ENCODE results near the gene CCNY. TPM values are rescaled to one million over a fixed set of nuclear protein-coding genes. Genes with fewer than 3 reads are reported as not detected.

The CCNY gene
- total and polyA plus RNA-seq, 2 of the 13 experiments (the other 11 are each of a cell fraction or from before 2014, with no cell fraction given): 48.2 to 54.7 TPM

GRCh38 chr10:35449944-35450343, 113.6 kb downstream of the CCNY start:
- ATAC-seq (no peak), DNase-seq (ENCODE audit: low spot score) (no peak), FAIRE-seq (no peak)
- Histone ChIP-seq H3K4me3 (replicated peaks in 1 of 3; ENCODE audit: insufficient read depth in 1 of 3, low read depth in 2 of 3, low read length in 3 of 3) (no peak overlapping the region), H3K27me3 (ENCODE audit: control insufficient read depth in 1 of 2, insufficient read depth in 2 of 2, low read length in 2 of 2) (no peaks in the 10 kb centered on the region), H2AFZ (ENCODE audit: low read length) (no peak overlapping the region), H3K4me2 (ENCODE audit: low read depth, low read length) (peak overlapping the region; percentile 89; the same call in 1 of the 2 replicates), H3K9me3 (ENCODE audit: low read length) (no peaks in the 10 kb centered on the region), H4K20me1 (ENCODE audit: insufficient read depth, low read length) (no peaks in the 10 kb centered on the region; the same call in 1 of the 2 replicates), H3K27ac (ENCODE audit: extremely low read length, insufficient read depth, low read length) (no peak overlapping the region), H3K79me2 (ENCODE audit: insufficient read depth, low read length) (peaks cover 84% of the 10 kb centered on the region), H3K4me1 (ENCODE audit: insufficient read depth, low read length) (peaks cover 98% of the 10 kb centered on the region), H3K36me3 (replicated peaks in 1 of 2; ENCODE audit: control insufficient read depth in 1 of 2, insufficient read depth in 2 of 2, low read length in 2 of 2) (peaks cover 0 to 3% of the 10 kb centered on the region in 2 experiments; a peak in 1 of 5 replicates), H3K9ac (ENCODE audit: insufficient read depth, low read depth, low read length) (no peak overlapping the region)
- in situ Hi-C loops (cut with HindIII; ENCODE audit: extremely low pct_ligation_motif_present, low pct_unique_long_range_greater_than_20kb) (no loop called here), intact Hi-C loops (cut with micrococcal nuclease; ENCODE audit: unreplicated experiment) (loop anchor here (5.0 kb wide), 1 partner anchor 113 kb away; the partner anchor contains the start of gene CCNY)
- BruUV-seq (replicated peaks): no TSS peak
- CTCF ChIA-PET (ENCODE audit: low intra/inter-chr PET ratio, low total read pairs): no interaction called here
- POLR2A ChIA-PET: interaction anchor here (1.0 to 1.3 kb wide), 3 partner anchors 10 to 85 kb away, joined by 3 to 4 read pairs (median 4); no protein-coding TSS in a partner anchor
- WGBS (ENCODE audit: low lambda C conversion rate): 98% methylated on average over 5 of the region's 5 CpGs
- TF ChIP-seq SRY (CRISPR knock-in tag; IDR thresholded peaks at IDR 0.05) (no peak), ZNF256 (CRISPR knock-in tag; conservative IDR thresholded peaks at IDR 0.05) (no peak), ZBTB26 (CRISPR knock-in tag; IDR thresholded peaks at IDR 0.05; ENCODE audit: borderline replicate concordance) (no peak), KLF12 (CRISPR knock-in tag; IDR thresholded peaks at IDR 0.05; ENCODE audit: borderline replicate concordance) (no peak), HHEX (CRISPR knock-in tag; IDR thresholded peaks at IDR 0.05) (no peak), CHD4 (IDR thresholded peaks at IDR 0.05; ENCODE audit: borderline replicate concordance, low read length) (no peak), ZNF552 (CRISPR knock-in tag; IDR thresholded peaks at IDR 0.05; ENCODE audit: borderline replicate concordance) (no peak), ISX (CRISPR knock-in tag; conservative IDR thresholded peaks at IDR 0.05) (no peak), REPIN1 (CRISPR knock-in tag; IDR thresholded peaks at IDR 0.05; ENCODE audit: borderline replicate concordance, low read depth) (no peak), RAD21 (CRISPR knock-in tag; IDR thresholded peaks at IDR 0.05) (no peak)

Measured in HepG2 (cell line).